ENCODE results near the gene TM9SF1. TPM values are rescaled to one million over a fixed set of nuclear protein-coding genes. Genes with fewer than 3 reads are reported as not detected.

Gene TM9SF1
- total and polyA plus RNA-seq, 2 of the 13 experiments (the other 11 are each of a cell fraction or from before 2014, with no cell fraction given): 83.2 to 110 TPM

GRCh38 chr14:24212924-24213865 lies 18.0 kb upstream of the TM9SF1 start, which contains the start of gene CHMP4A (continued):
- TF ChIP-seq EEA1 (CRISPR knock-in tag; IDR thresholded peaks at IDR 0.05; ENCODE audit: borderline replicate concordance): peak; percentile 99; the same call in 1 of the 2 replicates
- peak; percentile 95 for TF ChIP-seq BORCS8-MEF2B (CRISPR knock-in tag; IDR thresholded peaks at IDR 0.05)
- TF ChIP-seq ZNF3 (CRISPR knock-in tag; IDR thresholded peaks at IDR 0.05): peak; percentile 22; the same call in 1 of the 2 replicates
- TF ChIP-seq ZNF362 (CRISPR knock-in tag; IDR thresholded peaks at IDR 0.05; ENCODE audit: borderline replicate concordance): peak; percentile 77; the same call in 1 of the 2 replicates
- TF ChIP-seq ZNF766 (CRISPR knock-in tag; IDR thresholded peaks at IDR 0.05; ENCODE audit: borderline replicate concordance): peak; percentile 98
- no peak for TF ChIP-seq TRAFD1 (CRISPR knock-in tag; IDR thresholded peaks at IDR 0.05; ENCODE audit: borderline replicate concordance)
- TF ChIP-seq HOXA5 (CRISPR knock-in tag; IDR thresholded peaks at IDR 0.05): peak; percentile 98
- peak; percentile 80; the same call in 1 of the 2 replicates for TF ChIP-seq ZFYVE20 (CRISPR knock-in tag; IDR thresholded peaks at IDR 0.05; ENCODE audit: borderline replicate concordance, low read depth)
- TF ChIP-seq TBX2 (CRISPR knock-in tag; IDR thresholded peaks at IDR 0.05; ENCODE audit: borderline replicate concordance): peak; percentile 96
- peak; percentile 100 for TF ChIP-seq ELF1 (CRISPR knock-in tag; IDR thresholded peaks at IDR 0.05)
- peak; percentile 99 for TF ChIP-seq MTA1 (CRISPR knock-in tag; IDR thresholded peaks at IDR 0.05; ENCODE audit: borderline replicate concordance)
- TF ChIP-seq ZBTB34 (CRISPR knock-in tag; IDR thresholded peaks at IDR 0.05): peak; percentile 76
- TF ChIP-seq CEBPZ (IDR thresholded peaks at IDR 0.05; ENCODE audit: low read length): no peak
- TF ChIP-seq SMAD9 (CRISPR knock-in tag; IDR thresholded peaks at IDR 0.05): no peak; the same call in none of the 2 replicates
- peak; percentile 94 for TF ChIP-seq GLI4 (CRISPR knock-in tag; IDR thresholded peaks at IDR 0.05; ENCODE audit: borderline replicate concordance)
- TF ChIP-seq ZNF44 (CRISPR knock-in tag; IDR thresholded peaks at IDR 0.05): peak; percentile 83; the same call in 1 of the 2 replicates
- no peak for TF ChIP-seq ZNF496 (CRISPR knock-in tag; IDR thresholded peaks at IDR 0.05; ENCODE audit: insufficient replicate concordance)
- TF ChIP-seq ZBTB42 (CRISPR knock-in tag; IDR thresholded peaks at IDR 0.05): peak; percentile 95; the same call in 1 of the 2 replicates
